ENCODE data around the gene MRPL20.
"Not testable (repeated sequence)": the region's sequence is repeated elsewhere in the genome, so short reads cannot be mapped to it uniquely, and the experiment has no call there.

GRCh38 chr1:1452365-1452739 lies 45.3 kb upstream of the MRPL20 start:
- TF ChIP-seq CTCF (IDR thresholded peaks at IDR 0.05; ENCODE audit: low read depth, low read length, poor library complexity, severe bottlenecking); EZH2phosphoT487 (IDR thresholded peaks at IDR 0.05; ENCODE audit: borderline replicate concordance, low read length): not testable (repeated sequence)
